NCI-H2196 (cell line): Measurements from ENCODE around the gene TMEM87A.

Source experiments
- DNase-seq: peaks from one replicate; lab custom pipeline; 2025; ENCODE audit not compliant: unreplicated experiment; lab: John Stamatoyannopoulos, UW

The TMEM87A gene

DNA sequence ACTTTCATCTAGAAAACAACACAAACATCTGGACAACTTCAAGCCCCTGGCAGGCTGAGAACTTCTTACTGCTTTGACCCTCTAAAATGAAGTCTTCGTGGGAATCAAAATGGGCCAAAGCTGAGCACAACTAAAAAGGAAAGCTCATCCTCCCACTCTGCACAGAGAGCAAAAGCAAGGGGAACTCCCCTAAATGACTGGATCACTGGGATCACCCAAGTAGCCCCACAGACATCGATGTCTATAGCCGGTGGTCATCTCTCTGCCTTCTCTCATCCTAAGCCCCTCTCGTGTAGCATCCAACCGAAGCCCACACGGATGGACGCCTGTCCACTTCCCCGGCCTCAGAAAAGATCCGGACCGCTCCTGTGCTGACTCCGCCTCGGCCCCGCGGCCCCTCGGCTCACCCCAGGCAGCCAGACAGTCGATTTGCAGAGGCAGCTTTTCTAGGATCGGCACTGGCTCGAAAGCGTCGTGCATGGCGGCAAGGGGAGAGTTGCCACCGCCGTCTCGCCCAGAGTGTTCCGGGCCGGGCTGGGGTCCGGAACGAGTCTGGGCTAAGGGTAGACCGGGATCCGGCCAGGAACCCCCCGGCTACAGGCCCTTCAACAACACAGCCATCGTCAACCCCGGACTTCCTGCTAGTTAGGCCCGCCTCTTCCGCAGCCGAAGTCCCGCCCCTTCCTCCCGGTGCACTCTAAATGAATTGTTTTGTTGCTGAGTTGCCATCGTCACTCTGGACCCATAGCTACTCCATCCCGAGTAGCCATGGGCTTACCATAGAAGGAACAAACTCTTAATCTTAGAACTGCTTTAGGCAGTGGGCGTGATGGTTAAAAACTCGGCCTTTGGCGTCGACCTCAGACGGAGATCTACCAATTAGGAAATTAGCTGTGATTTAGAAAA, 65.3 kb downstream of the TMEM87A start, which contains the start of gene VPS39:
TSS of gene VPS39 (minus strand) at position 631 of the 906 bp plus-strand sequence. CDS start at position 480, 151 bp downstream.
- DNase-seq: peak; percentile 58

DNA sequence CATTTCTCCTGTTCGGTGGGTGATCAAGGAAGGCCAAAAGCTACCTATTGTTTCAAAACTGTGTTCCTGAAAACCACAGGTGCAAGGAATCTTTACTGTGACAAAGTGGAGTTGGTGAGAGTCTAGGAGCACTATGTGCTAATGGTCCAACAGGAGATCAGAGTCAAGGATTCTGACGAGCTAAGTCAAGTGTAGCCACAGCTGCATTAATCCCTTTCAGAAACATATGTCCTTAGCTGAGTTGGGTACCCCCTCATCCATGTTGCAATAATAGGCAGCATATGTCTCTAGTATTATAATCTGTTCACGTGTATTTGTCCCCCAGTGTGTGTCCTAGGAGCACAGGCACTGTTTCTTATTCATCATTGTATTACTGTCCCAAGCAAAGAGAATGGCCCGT, 66.8 kb downstream of the TMEM87A start:
- no peak for DNase-seq

DNA sequence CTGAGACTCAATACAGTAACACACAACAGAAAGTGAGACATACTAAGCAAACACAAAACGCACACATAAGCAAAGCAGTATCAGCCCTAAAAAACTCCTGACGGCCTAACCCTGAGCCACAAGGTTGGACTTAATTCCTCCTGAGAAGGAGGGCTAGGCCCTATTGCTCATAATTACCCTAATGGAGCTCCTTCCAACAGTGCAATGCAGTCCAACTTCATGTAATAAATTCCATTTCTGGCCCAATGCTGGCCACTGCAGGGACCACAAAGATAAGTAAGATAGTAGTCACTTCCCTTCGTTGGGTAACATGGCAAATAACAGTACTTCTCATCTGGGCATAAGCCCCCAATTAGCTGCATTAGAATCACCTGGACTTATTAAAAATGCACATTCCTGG, 69.3 kb downstream of the TMEM87A start:
- no peak for DNase-seq

DNA sequence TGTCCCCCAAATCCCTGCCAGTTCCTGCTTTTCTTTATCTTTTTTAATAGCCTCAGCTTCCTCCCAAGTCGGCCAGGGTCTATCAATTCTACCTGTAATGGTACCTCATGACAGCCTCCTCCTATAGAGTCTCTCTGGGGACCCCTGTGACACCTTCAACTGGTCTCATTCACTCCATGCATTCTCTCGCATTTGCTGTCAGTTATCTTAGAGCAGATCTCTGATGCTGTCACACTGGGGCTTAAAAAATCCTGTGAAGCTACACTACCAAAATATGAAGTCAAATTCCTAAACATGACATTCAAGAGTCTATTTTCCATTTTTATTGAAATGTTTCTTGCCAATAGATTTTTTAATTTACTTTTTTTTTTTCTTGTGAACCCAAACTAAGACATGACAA, 70.6 kb downstream of the TMEM87A start:
- DNase-seq: no peak

DNA sequence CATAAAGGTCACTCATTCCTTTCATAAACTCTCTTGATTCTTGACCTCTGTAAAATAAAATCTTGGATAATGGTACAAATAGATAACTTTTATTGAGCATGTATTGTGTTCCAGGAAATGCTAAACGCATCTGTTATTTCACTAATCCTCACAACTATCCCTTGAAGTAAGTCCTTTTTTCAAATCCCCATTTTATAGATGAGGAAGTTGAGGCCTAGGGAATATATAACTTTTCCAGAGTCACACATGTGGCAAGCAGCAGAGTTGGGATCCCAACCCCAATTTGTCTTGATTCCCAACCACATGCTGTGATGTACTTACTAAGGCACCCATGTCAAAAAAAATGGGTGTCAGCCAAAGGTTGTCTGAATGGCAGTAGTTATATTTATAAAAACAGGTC, 71.4 kb downstream of the TMEM87A start:
- DNase-seq: no peak

DNA sequence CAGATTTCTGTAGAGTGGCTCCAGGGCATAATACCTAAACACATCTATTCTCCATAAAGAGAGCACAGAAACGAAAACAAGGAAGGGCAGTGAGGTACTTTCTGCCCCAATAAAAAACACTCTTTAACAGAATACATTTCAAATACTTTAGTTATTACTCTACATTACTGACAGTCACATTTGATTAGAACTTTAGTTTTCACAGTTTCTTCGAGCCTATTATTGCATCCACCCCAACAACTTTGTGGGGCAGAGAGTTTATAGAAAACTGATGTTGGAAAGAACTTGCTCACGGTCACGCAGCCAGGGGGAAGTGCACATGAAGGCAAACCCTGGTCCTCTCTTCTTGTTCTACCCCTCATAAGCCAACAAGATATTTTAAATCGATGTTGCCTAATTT, 74.1 kb downstream of the TMEM87A start:
- no peak for DNase-seq

DNA sequence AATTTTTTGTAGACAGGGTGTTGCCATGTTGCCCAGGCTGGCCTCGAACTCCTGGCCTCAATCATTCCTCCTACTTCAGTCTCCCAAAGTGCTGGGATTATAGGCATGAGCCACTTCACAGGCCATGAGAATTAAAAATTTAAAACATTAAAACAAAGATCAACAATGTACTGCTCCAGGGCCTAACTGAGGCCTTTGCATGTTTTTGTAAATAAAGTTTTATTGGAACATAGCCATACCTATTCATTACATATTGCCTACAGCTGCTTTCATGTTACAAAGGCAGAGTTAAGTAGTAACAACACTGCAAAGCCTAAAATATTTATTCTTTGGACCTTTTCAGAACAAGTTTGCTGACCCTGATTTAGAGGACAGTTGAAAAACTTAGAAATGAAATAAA, 74.7 kb downstream of the TMEM87A start:
- no peak for DNase-seq

DNA sequence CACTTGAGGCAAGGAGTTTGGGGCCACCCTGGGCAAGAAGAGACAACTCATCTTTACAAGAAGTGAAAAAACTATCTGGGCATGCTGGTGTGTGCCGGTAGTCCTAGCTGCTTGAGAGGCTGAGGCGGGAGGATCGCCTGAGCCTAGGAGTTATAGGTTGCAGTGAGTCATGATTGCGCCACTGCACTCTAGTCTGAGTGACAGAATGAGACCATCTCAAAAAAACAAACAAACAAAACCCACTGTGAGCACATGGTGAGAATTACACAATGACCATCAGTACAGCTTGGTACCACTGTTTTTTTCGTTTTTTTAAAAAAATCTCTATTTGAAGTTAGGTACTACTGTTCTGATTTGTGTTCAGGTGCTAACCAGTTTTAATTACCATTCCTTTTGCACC, 78.7 kb downstream of the TMEM87A start:
- DNase-seq: no peak

DNA sequence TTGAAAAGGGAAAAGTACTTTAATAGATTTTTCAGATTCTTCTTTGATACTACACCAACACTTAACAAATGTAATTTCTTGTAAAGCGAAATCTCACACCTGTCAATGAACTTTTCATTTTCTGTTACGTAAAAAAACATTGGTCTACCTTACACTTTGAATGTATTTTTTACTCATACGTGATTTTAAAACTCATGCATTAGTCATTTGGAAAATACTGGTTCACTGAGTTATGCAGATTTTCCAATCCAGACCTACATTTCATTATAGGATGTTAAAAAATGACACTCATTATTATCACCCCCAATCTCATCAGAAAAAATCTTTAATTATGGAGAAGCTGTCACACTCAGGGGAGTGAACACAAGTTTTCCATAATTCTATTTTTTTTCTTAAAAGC, 79.8 kb downstream of the TMEM87A start:
- DNase-seq: no peak

DNA sequence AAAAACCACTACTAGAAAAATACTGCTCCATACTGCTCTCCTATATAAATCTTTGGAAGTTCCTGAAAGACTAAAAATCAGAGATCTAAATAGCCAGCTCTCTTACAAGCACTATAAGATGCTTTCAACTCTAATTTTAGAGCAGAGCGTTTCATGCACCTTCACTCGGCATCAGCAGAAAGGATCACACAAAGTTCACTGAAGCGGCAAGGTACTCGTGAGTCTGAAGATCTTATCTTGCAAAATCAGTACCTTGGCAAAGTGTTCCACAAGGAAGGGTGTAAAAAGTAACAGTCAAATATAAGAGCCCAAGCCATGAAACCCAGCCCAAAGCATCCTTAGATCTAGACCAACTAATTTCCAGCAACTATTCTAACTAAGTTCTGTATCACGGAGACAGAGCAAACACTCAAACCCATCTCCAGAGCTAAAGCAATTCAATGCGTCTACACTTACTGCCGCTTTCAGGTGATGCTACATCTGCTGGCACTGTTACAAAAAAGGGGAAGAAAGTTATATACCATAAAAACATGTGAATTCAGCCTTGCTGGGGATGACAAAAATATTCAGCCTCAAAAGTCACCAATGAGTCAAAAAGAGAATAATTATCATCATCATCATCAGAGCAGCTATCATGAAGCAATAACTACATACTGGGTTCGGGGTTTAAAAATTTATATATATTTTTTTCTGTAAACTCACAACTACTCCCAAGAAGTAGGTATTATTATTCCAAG, 81.5 kb downstream of the TMEM87A start:
- no peak for DNase-seq

DNA sequence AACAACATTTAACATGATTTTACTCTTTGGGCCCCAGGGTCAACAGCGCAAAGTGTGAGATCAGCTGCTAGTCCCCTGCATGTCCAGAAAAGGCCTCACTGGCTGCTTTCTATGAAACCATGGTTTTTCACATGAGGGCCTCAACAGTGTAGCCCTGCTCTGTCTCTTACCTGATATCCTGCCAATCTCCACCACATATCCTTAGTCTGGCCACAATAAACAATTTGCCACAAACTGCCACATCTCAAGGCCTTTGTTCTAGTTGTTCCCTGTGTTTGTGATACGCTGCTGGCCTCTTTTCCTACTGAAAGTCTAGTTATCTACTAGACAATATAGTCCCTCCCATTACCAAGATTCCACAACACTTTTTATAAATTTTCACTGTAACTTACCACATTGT, 82.9 kb downstream of the TMEM87A start:
- DNase-seq: no peak

DNA sequence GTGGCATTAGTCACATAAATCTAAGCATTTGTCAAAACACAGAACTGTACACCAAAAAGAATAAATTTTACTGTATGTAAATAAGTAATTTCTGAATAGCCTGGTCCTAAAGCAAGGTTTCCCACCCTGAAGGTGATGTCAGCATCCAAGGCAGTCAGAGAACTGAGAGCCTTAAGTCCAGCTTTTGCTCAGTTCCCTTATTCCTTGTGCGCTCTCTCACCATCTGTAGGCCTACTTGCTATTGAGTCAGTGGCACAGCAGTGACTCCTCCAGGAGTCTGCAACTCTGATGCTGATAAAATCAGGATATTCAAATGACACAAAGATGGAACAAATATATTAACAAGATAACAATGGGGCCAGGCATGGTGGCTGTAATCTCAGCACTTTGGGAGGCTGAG, 87.4 kb downstream of the TMEM87A start:
- DNase-seq: no peak

DNA sequence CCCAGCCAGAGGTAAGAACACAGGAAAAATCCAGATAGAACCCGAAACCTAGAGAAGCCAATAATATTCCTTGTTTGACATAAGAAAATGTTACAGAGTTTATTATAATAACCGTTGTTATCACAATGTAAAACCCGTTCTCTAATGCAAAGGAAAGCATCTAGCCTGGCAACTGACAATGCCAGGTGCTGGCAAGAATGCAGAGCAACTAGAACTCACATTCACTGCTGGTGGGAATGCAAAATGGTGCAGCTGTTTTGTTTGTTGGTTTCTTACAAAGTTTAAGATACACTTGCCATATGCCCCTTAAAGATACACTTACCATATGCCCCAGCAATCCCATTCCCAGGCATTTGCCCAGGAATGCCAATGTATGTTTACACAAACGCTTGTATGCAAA, 88.5 kb downstream of the TMEM87A start:
- no peak for DNase-seq

DNA sequence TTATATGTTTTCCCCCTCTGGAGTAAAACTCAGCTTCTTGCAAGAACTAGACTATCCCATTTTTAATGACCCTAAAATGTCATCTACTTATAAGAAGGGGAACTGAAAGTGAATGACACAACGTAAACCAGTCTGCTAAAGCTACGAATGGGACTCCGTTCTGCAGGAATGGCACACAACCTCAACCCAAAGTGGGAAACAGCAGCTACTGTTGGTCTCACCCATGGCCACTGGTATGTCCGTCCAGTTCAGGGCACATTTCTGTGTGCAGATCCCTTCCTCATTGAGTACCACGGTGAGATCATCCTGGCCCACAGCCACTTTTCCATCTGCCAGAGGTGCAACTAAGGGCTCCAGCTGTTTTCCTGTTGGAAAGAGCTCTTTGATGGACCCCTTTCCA, 88.9 kb downstream of the TMEM87A start:
- DNase-seq: no peak

DNA sequence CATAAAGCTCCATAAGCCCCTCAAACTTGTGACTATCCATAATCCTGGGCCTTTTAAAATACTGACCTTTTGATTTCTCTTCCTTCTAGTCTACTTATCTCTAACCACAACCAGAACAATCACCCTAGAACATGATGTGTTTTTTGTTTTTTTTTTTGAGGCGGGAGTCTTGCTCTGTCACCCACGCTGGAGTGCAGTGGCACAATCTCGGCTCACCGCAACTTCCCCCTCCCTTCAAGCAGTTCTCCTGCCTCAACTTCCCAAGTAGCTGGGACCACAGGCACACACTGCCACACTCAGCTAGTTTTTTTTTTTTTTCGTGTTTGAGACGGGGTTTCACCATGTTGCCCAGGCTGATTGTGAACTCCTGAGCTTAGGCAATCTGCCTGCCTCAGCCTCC, 90.3 kb downstream of the TMEM87A start:
- DNase-seq: no peak

DNA sequence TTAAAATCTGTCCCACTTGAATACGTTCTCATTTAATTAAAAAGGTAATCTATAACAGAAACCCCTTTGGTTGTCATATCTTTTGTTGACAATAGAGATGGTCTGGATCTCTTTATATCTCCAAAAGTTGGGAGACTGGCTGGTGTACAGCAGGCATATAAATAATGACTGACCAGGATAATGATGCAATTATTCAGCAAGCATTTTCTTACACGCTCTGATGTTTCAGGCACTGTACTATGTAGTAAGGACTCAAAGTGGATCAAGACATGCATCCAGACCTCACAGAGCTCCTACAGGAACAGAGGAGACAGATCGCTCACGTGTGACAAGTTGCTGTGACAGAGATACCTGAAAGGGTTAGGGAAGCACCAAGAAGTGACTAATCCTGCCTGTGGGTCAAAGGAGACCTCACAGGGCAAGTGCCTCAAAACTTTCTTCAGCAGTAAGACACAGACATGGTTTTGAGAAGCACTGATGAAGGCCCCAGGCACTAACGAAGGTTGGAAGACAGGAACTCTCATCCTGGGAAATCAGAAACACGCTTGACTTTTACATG, 90.8 kb downstream of the TMEM87A start:
- no peak for DNase-seq

DNA sequence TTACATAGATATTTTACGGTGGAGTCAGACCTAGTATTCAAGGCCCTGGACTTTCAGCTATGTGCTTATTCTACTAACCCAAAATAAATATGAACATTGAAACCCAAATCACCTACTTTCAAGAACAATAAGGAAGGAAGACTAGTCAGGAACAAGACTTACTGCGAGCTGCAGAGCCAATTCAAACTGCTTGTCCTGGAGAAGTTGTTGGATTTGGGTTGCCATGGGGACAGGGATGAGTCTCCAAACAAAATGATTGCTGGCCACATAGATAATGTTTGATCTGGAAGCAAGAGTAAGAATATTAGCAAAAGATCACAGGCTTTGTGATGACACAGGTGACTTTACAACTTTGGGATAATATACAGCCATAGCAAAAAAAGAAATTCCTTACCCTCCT, 95.2 kb downstream of the TMEM87A start:
- DNase-seq: no peak

DNA sequence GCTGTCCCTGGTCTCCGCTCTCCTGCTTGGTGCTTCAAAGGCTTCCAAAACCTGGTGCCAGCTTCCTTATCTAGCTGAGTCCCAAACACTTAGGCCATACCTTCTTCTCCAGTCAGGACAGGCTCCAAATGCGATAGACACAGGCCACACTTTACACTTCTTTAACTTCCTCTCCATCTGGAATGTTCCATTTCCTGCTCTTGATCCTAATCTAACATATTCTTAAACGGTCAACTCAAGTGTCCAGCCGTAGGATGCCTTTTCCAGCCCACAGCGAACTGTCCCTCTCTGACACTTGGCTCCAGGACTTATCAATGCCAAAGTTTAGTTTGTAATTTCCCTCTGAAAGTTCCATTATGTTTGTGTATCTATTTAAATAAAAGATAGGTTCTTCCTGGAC, 97.6 kb downstream of the TMEM87A start:
- no peak for DNase-seq

DNA sequence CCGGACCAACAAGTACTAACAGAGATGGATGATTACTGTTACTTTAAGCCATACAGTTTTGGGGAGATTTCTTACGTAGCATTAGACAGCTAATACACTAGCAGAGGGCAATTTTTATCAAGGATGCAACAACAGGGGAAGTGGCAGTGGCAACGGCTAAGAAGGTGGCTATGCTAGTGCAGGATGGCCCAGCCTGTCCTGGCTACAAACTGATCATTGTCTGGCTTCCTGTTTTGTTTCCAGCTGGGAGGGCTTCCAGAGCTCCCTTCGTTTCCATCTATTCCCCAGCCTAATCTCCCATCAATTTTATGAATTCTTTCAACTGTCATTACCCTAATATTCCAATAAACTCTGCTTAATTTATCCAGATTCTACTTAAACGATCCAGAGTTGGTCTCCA, 100.8 kb downstream of the TMEM87A start:
- DNase-seq: no peak

DNA sequence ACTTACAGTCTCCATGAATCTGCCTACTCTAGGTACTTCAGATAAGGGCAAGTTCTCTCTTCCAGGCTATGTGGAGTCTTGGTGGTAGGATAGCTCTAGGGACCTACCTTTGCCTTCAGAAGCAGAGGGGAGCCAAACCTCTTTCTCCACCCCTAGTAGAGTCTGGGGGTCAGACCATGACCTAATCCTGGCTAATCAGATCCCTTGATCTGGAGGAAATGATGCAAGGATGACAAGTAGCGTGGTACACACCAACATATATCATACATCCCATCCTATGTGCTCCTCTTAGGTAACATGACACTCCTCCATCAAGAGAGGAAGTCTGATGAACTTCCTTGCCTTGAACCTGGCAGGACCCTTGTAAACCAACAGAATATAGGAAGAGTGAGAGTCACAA, 101.4 kb downstream of the TMEM87A start:
- DNase-seq: no peak

DNA sequence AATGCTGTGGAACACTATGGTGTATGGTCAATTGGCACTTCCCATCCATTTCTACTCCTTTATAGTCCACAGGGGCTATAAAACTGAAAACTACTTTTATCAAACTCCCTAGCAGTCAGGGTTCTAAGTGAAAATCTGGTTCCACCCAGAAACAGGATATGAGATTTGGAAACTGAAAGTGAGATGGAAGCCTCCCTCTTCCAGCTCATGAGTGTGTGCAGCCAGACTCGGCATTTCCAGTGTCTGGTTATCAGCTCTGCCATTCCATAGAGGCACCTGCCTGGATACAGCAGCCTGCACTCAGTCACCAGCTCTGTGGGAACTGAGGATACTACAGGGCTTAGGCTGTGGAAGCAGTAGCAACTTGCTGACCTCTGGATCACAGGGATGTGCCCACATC, 102.1 kb downstream of the TMEM87A start:
- DNase-seq: no peak
